Breast epithelium (tissue), 3 donors: ENCODE data around the gene CIT.

Experiments
- CTCF ChIP-seq, 3 donors: fragments of 450-650 bp; IDR thresholded peaks; one replicate each; pipeline ENCODE4 v1.5.1; 2016 to 2017; ENCODE audit warnings: antibody characterized with exemption in 3 of 3, mild to moderate bottlenecking in 3 of 3, moderate library complexity in 3 of 3
- POLR2AphosphoS5 ChIP-seq, 3 donors: sonication (generic); formaldehyde crosslinking; IDR thresholded peaks; one replicate each; pipeline ENCODE4 v1.6.1; 2017; ENCODE audit warnings: antibody characterized with exemption in 3 of 3

DNA sequence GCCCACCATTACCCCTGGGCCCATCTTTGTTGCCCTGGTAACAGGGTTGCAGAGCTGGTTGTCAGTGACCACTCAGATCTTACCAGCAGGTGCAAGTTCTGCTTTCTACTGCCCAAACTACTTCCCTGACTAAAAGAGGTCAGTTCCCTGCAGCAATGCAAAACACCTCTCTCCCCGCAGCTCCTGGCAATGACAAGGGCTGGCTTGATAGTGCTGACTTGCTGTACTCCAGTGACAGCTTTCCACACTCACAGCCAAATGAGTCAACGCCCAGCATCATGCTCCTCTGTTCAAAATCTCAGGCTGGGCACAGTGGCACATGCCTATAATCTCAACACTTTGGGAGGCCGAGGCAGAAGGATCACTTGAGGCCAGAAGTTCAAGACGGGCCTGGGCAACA lies 90.6 kb downstream of the CIT start:
- no peak for TF ChIP-seq CTCF (IDR thresholded peaks at IDR 0.05)
- TF ChIP-seq POLR2AphosphoS5 (IDR thresholded peaks at IDR 0.05) = no peak
